DND-41 (cell line): ENCODE results near the gene TTBK1.

Source experiments
- EZH2 ChIP-seq: IDR thresholded peaks from 3 replicates; pipeline ENCODE4 v1.6.1; 2012; ENCODE audit warnings: borderline replicate concordance, low read depth, mild to moderate bottlenecking, moderate library complexity, low read length, inconsistent platforms; ENCODE audit not compliant: severe bottlenecking
- TF ChIP-seq, protein P1 (sequence below): IDR thresholded peaks from 2 replicates; pipeline ENCODE4 v1.5.1; 2012; ENCODE audit warnings: borderline replicate concordance, low read length, moderate library complexity, mild to moderate bottlenecking; ENCODE audit not compliant: poor library complexity, severe bottlenecking; ENCODE audit errors: extremely low read depth

DNA sequence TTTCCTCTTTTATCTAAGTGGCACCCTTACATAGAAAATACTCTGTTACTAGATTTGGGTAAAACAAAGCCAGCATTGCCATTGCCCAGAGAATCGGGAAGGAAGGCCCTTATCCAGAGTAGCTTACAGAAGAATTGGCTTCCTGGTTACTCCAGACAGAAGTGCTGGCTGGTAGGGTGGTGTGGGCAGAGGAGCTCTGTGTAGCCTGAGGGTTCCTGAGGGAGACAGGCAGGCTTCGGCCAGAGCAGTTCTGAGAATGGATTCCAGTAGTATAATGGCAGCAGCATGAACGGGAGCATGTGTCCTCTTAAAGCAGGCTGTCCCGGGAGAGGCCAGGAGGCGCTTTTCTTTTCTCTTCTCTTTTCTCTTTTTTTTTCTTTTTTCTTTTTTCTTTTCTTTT, 49.4 kb upstream of the TTBK1 start:
- TF ChIP-seq, protein P1, sequence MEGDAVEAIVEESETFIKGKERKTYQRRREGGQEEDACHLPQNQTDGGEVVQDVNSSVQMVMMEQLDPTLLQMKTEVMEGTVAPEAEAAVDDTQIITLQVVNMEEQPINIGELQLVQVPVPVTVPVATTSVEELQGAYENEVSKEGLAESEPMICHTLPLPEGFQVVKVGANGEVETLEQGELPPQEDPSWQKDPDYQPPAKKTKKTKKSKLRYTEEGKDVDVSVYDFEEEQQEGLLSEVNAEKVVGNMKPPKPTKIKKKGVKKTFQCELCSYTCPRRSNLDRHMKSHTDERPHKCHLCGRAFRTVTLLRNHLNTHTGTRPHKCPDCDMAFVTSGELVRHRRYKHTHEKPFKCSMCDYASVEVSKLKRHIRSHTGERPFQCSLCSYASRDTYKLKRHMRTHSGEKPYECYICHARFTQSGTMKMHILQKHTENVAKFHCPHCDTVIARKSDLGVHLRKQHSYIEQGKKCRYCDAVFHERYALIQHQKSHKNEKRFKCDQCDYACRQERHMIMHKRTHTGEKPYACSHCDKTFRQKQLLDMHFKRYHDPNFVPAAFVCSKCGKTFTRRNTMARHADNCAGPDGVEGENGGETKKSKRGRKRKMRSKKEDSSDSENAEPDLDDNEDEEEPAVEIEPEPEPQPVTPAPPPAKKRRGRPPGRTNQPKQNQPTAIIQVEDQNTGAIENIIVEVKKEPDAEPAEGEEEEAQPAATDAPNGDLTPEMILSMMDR = no peak
- TF ChIP-seq EZH2 = no peak
